ENCODE data around the gene RBMXL3. TPM values are rescaled to one million over a fixed set of nuclear protein-coding genes. Genes with fewer than 3 reads are reported as not detected.

Gene RBMXL3
- total RNA-seq, 2 experiments from 2014 or later = not detected

Other genes with a start within 250 kb of the RBMXL3 start
- gene IL13RA2, start 171.8 kb upstream of the RBMXL3 start, total RNA-seq = not detected
- not detected for gene LRCH2, start 44.7 kb downstream of the RBMXL3 start, total RNA-seq
- not detected for gene LUZP4, start 100.3 kb downstream of the RBMXL3 start, total RNA-seq